GM18508 (cell line): Measurements from ENCODE around the gene EIF4G3.
"Not testable (repeated sequence)": the region's sequence is repeated elsewhere in the genome, so short reads cannot be mapped to it uniquely, and the experiment has no call there.

ENCODE experiments used
- ATAC-seq: cut with Tn5 transposase; IDR thresholded peaks from one replicate; pipeline ENCODE4 v1.9.1; 2021; ENCODE audit warnings: moderate number of reproducible peaks; ENCODE audit not compliant: insufficient read depth, unreplicated experiment

Gene EIF4G3

DNA sequence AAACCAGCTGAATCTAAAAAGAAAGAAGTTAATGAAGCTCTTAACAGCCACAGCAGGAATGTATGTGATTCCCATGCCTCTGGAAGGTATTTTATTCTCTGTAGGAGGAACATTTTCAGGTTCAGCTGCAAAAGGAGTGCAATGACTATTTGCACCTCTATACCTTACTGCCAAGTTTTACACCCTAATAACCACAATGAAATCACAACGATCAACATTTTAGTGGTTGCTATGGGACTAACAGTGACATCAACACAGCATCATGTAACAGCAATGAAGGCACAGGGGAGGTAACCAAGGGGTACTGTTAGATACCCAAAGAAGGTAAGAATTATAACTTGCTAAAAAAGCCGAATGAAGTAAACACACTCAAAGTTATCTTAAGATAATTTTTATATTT lies 273.3 kb downstream of the EIF4G3 start:
- ATAC-seq, result no peak

GRCh38 chr1:20900056-20900455 lies 276.6 kb downstream of the EIF4G3 start:
- ATAC-seq, result no peak

- ATAC-seq, result no peak
Measured at GRCh38 chr1:20899154-20899972, 277.3 kb downstream of the EIF4G3 start.

- ATAC-seq, result no peak
Measured at GRCh38 chr1:20896826-20897225, 279.9 kb downstream of the EIF4G3 start.

GRCh38 chr1:20893931-20894330 lies 282.8 kb downstream of the EIF4G3 start:
- ATAC-seq, result no peak

- ATAC-seq, result no peak
Measured at GRCh38 chr1:20891091-20891490, 285.6 kb downstream of the EIF4G3 start.

GRCh38 chr1:20887246-20887645 lies 289.5 kb downstream of the EIF4G3 start:
- ATAC-seq, result no peak

GRCh38 chr1:20885121-20885520 lies 291.6 kb downstream of the EIF4G3 start:
- ATAC-seq, result no peak

- no peak for ATAC-seq
Measured at GRCh38 chr1:20884513-20884912, 292.2 kb downstream of the EIF4G3 start.

- no peak for ATAC-seq
Measured at GRCh38 chr1:20883766-20884165, 292.9 kb downstream of the EIF4G3 start.

DNA sequence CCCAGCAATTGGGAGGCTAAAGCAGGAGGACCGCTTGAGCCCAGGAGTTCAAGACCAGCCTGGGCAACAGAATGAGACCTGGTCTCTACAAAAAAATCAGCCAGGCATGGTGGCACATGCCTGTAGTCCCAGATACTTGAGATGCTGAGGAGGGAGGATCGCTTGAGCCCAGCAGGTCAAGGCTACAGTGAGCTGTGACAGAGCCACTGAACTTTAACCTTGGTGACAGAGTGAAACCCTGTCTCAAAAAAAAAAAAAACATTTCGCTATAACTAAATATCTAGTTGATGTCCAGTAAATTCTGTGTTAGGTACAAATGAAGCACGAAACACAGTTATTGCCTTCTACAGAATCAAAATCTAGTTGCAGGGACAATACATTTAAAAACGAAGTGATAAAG lies 293.9 kb downstream of the EIF4G3 start:
- ATAC-seq, result no peak

- ATAC-seq, result no peak
Measured at GRCh38 chr1:20878799-20879198, 297.9 kb downstream of the EIF4G3 start.

DNA sequence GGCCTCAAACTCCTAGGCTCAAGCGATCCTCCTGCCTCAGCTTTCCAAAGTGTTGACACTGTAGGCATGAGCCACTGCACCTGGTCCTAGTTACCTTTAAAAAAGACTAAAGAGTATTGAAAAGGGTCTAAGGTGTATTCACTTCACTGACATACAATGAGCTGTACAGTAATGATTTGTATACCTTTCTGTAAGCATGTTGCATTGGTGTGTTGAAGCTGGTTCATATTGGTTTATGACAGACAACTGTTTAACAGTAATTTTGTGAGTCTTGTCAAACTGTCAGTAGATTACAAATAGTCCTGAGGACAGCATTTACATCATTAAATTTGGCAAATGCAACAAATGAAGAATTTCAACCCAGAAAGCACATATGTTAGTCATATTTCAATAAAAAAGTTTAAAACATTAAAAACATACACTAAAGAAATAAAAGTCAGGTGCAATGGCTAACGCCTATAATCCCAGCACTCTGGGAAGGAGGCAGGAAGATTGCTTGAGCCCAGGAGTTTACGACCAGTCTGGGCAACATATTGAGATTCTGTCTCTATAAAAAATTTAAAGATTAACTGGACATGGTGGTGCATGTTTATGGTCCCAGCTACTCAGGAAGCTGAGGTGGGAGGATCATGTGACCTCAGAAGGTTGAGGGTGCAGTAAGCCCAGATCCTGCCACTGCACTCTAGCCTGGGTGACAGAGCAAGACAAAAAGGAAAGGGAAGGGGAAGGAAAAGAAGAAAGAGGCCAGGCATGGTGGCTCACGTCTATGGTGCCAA lies 301.3 kb downstream of the EIF4G3 start:
- ATAC-seq, result no peak

DNA sequence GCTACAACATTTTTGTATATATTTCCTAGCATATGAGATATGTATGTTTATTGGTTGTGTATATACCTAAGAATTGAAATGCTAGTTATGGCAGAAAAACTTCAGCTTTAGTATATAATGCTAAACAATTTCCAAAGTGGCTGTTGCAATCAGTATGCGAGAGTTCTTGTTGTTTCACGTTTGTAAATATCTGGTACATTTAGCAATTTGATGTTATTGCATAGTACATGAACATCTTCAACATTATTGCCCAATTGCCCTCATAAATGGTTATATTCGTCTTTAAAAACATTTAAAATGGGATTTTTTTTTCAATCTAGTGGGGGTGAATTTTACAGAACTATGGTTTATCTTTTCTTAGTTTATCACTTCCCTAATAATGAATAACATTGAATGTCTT lies 303.4 kb downstream of the EIF4G3 start:
- no peak for ATAC-seq

DNA sequence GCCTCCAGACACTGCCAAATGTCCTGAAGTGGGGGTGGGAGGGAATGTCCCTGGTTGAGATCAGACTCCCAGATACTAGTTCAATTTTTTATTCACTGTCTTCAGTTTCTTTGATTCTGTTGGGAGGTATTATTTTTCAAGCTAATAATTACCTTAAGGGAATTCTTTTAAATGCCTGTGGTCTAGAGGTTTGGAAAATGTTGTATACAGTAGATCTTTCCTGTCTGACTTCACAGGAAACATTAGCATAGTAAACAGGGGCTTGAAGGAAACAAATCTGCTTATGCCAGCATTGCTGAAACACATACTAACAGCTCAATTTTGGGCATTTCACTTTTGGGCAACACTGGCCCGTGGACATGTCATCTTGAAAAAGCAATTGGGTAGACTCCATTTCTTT lies 305.3 kb downstream of the EIF4G3 start:
- ATAC-seq, result no peak

DNA sequence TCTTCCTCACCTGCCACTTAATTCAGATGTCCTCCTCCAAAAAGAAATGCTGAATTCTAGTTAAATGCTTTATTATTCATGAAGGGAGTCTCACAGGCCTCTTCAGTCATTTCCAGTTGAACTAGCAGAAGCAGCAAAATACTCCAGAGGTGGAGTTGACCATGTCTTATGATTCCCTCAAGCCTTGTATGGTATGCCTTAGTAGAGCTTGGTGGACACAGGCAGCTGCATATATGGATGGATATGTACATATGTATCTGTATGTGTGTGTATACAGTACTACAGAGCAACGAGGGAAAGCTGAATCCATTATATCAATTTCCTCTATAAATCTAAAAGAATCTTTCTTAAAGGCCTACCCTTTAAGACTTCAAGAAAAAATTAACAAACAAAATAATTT lies 306.0 kb downstream of the EIF4G3 start:
- ATAC-seq, result no peak

DNA sequence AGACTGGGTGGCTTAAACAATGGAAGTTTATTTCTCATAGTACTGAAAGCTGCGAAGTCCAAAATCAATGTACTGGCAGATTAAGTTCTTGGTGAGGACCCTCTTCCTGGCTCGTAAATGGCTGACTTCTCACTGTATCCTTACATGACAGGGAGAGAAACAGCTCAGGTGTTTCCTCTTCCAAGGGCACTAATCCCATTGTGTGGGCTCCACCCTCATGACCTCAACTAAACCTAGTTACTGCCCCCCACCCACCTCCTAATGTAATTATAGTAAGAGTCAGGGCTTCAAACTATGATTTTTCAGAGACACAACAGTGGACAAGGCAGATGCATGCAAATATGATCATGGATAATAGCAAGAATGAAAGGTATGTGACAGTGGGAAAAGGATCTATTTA lies 308.4 kb downstream of the EIF4G3 start:
- ATAC-seq, result no peak

DNA sequence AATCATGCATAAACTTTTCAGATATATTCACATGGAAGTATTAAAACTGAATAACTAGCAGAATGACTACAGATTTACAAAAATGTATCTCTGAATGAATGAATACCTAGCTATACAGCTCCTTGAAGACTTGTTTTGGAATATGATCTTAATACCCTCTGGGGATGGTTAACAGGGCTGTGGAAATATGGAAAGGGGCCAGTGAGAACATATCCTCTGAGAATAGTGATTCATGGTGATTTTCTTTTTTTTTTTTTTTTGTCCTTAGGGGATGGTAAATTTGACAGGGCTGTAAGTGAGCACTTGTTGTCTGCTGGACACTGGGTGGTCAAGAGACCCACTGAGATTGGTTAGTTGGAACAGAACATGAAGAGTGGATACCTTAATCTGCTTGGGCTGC lies 308.9 kb downstream of the EIF4G3 start:
- ATAC-seq, result no peak

DNA sequence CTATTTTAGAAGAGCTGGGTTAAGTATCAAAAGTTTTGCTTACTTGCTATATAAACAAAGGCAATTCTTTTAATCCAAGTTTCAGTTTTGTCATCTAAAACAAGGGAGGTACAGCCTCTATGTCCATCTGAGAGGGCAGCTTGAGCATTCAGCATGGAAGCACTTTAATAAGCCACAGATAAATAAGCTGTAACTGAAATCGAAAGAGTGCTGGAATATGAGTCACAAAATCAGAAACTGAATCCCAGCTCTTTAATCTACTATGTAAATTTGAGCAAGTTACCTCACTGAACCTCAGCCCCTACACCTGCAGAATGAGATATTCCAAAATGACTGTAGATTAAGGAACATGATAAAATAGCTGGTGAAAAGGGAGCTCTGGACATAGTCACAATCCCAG lies 309.6 kb downstream of the EIF4G3 start:
- ATAC-seq, result no peak

- no peak for ATAC-seq
Measured at GRCh38 chr1:20865001-20865400, 311.7 kb downstream of the EIF4G3 start.

- no peak for ATAC-seq
Measured at GRCh38 chr1:20854529-20854928, 322.2 kb downstream of the EIF4G3 start.

DNA sequence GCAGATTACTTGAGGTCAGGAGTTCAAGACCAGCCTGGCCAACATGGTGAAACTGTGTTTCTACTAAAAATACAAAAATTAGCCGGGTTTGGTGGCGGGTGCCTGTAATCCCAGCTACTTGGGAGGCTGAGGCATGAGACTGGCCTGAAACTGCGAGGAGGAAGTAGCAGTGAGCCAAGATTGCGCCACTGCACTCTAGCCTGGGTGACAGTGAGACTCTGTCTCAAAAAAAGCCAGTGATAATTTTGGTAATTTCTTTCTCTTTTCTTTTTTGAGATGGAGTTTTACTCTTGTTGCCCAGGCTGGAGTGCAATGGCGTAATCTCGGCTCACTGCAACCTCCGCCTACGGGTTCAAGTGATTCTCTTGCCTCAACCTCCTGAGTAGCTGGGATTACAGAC lies 324.9 kb downstream of the EIF4G3 start:
- not testable (repeated sequence) for ATAC-seq
